Ovary (tissue), 3 donors: ENCODE results near the gene TNPO1.

Experiments used
- CTCF ChIP-seq, 3 donors: fragments of 450-650 bp in 2 of 3; fragments of 200-600 bp in 1 of 3; IDR thresholded peaks; one replicate each; pipeline versions ENCODE4 v1.5.1 to v1.8.0; 2016 to 2022; ENCODE audit warnings: antibody characterized with exemption in 3 of 3, mild to moderate bottlenecking in 1 of 3
- POLR2A ChIP-seq: fragments of 450-650 bp; IDR thresholded peaks from one replicate; pipeline ENCODE4 v1.6.1; 2017; ENCODE audit warnings: antibody characterized with exemption, mild to moderate bottlenecking, moderate library complexity
- donor health status: DM: no; HTN: no; CAD: no.

GRCh38 chr5:72821776-72822175, 5.3 kb downstream of the TNPO1 start:
- TF ChIP-seq POLR2A (no peak), CTCF (IDR thresholded peaks at IDR 0.05) (no peak)
